VCaP (cell line): ENCODE data around the gene ELAC2.

Experiments
- H3K27ac ChIP-seq: fragments of 450-650 bp; 2 replicates; pipeline ENCODE4 v1.5.1; 2017
- TF ChIP-seq, protein P1 (sequence below): fragments of 450-650 bp; conservative IDR thresholded peaks from 2 replicates; pipeline ENCODE4 v1.5.1; 2017; ENCODE audit warnings: mild to moderate bottlenecking, moderate library complexity

Gene ELAC2

DNA sequence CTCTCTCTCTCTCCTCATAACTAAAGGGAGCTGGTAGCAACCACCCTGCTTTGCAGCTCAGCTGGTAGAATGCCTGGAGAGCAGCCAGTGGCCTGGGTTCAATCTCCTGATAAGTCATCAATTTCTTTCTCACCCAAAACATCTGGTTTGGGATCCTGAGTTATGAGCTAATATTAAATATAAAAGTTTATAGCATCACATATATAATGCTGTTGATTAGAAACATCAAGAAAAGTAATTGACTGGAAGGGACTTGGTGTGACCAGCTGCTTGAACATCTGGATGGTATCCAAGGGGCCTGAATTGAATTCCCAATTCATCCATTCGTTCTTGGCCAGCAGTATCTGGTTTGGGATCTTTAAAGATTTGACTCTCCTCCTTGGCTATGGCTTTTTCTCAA is 12.2 kb upstream of the ELAC2 start:
- no peak overlapping the region for H3K27ac ChIP-seq
- TF ChIP-seq, protein P1, sequence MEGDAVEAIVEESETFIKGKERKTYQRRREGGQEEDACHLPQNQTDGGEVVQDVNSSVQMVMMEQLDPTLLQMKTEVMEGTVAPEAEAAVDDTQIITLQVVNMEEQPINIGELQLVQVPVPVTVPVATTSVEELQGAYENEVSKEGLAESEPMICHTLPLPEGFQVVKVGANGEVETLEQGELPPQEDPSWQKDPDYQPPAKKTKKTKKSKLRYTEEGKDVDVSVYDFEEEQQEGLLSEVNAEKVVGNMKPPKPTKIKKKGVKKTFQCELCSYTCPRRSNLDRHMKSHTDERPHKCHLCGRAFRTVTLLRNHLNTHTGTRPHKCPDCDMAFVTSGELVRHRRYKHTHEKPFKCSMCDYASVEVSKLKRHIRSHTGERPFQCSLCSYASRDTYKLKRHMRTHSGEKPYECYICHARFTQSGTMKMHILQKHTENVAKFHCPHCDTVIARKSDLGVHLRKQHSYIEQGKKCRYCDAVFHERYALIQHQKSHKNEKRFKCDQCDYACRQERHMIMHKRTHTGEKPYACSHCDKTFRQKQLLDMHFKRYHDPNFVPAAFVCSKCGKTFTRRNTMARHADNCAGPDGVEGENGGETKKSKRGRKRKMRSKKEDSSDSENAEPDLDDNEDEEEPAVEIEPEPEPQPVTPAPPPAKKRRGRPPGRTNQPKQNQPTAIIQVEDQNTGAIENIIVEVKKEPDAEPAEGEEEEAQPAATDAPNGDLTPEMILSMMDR = no peak

GRCh38 chr17:13029340-13029739 is 11.5 kb upstream of the ELAC2 start:
- TF ChIP-seq, protein P1 = no peak

DNA sequence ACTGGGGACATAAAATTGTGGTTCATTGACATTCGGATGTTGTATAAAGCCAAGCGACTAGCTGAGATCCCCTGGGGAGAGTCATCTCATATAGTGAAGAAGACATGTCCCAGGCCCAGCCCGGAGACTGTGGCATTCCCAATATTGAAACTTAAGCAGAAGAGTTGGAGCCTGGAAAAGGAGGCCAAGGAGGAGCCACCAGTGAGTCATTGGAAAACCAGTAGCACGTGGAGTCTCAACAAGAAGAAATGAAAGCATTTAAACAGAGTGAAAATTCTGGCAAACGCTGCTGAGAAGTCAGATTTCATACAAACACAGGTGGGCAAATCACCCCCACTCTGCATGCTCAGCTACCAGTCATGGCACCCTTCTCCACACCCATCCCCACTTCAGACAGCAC is 9.4 kb upstream of the ELAC2 start:
- TF ChIP-seq, protein P1 = no peak
- no peak overlapping the region for H3K27ac ChIP-seq

More at GRCh38 chr17:13029340-13029739, 11.5 kb upstream of the ELAC2 start:
- no peak overlapping the region for H3K27ac ChIP-seq

- TF ChIP-seq, protein P1 = no peak
- H3K27ac ChIP-seq = no peak overlapping the region
These were observed 7.9 kb upstream of the ELAC2 start for GRCh38 chr17:13025687-13026086.

GRCh38 chr17:13025258-13025627 is 7.4 kb upstream of the ELAC2 start:
- no peak overlapping the region; the same call in 1 of the 2 replicates for H3K27ac ChIP-seq
- TF ChIP-seq, protein P1 = no peak

DNA sequence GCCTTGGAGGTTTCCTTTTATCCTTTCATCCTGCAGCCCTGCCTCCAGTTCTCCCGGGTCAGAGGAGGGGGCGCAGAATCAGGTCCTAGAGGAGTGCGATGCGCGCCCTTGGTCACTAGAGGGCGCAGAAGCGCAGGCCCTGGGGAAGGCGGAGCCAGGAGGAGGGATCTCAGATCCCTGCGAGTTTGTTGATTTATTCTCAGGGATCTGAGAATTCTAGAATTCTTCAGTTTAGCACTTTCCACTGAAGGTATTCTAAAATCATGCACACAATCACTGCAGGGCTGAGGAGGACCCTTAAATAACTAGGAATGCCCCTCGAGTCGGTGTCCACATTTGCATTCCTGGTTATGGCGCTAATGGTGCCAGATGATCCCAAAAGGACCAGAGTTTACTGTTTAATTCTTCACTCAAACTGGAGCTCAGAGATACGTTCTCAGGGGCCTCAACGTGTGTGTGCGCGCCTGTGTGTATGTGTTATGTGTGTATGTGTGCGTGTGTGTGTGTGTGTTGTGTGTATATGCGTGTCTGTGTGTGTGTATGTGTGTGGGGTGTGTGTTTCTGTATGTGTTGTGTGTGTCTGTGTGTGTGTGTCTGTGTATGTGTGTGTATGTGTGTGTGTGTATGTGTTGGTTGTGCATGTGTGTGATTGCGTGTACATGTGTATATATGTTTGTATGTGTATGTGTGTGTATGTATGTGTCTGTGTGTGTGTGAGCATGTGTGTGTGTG is 6.9 kb upstream of the ELAC2 start:
- TF ChIP-seq, protein P1 = peak; percentile 99
- peak overlapping the region; percentile 25; the same call in 1 of the 2 replicates for H3K27ac ChIP-seq

DNA sequence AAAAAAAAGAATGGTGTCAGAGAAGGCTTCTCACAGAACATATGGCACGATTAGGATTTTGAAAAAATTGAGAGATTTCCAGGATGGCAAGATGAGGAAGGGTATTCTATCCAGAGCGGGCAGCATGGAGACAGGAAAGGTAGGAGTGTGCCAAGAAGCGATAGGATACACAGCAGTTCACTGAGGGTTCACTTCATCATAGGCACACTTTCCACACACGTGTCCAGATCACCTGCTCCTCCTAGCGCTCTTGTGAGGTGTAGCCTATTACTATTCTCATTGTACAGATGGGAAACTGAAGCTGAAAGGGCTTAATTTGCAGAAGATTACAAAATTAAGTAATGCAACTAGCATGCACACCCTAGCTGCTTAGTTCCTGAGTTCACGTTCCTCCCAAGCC is 6.2 kb upstream of the ELAC2 start:
- TF ChIP-seq, protein P1 = no peak
- peak overlapping the region; percentile 25; the same call in 1 of the 2 replicates for H3K27ac ChIP-seq
